Panc1 (cell line): ENCODE data around the gene ARMC12.

Experiments used
- SIN3A ChIP-seq: IDR thresholded peaks from 2 replicates; pipeline ENCODE4 v1.6.1; 2012; ENCODE audit warnings: low read depth, mild to moderate bottlenecking, low read length, moderate library complexity, borderline replicate concordance; ENCODE audit not compliant: insufficient read depth
- TF ChIP-seq, protein P1 (sequence below): fragments of 450-650 bp; IDR thresholded peaks from 2 replicates; pipeline ENCODE4 v1.5.1; 2017; ENCODE audit warnings: mild to moderate bottlenecking

DNA sequence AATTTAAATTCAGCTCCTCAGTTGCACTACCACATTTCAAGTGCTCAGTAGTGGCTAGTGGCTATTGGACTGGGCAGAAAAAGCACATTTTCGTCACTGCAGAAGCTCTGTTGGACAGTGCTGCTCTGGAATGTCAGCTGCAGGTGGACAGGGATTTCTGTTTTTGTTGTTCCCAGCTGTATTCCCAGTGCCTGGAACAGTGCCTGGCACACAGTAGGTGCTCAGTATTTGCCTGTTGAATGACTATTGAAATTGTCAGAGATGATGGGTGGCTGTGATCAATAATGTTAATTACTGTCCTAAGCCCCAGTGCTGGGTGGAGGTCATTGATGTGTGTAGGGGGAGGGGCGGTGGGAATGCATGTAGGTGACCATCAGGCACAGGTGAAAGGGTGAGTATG is 49.4 kb downstream of the ARMC12 start:
- TF ChIP-seq, protein P1, sequence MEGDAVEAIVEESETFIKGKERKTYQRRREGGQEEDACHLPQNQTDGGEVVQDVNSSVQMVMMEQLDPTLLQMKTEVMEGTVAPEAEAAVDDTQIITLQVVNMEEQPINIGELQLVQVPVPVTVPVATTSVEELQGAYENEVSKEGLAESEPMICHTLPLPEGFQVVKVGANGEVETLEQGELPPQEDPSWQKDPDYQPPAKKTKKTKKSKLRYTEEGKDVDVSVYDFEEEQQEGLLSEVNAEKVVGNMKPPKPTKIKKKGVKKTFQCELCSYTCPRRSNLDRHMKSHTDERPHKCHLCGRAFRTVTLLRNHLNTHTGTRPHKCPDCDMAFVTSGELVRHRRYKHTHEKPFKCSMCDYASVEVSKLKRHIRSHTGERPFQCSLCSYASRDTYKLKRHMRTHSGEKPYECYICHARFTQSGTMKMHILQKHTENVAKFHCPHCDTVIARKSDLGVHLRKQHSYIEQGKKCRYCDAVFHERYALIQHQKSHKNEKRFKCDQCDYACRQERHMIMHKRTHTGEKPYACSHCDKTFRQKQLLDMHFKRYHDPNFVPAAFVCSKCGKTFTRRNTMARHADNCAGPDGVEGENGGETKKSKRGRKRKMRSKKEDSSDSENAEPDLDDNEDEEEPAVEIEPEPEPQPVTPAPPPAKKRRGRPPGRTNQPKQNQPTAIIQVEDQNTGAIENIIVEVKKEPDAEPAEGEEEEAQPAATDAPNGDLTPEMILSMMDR, result no peak
- no peak for TF ChIP-seq SIN3A
